Endothelial cell of hepatic sinusoid (primary cell): ENCODE data around the gene MAP3K12.
"Not testable (repeated sequence)": the region's sequence is repeated elsewhere in the genome, so short reads cannot be mapped to it uniquely, and the experiment has no call there.

Experiments
- in situ Hi-C: cut with HindIII; loops from 2 replicates; pipeline ENCODE4 v1.10.0; 2017; ENCODE audit warnings: low sequenced_read_pairs

Gene MAP3K12

DNA sequence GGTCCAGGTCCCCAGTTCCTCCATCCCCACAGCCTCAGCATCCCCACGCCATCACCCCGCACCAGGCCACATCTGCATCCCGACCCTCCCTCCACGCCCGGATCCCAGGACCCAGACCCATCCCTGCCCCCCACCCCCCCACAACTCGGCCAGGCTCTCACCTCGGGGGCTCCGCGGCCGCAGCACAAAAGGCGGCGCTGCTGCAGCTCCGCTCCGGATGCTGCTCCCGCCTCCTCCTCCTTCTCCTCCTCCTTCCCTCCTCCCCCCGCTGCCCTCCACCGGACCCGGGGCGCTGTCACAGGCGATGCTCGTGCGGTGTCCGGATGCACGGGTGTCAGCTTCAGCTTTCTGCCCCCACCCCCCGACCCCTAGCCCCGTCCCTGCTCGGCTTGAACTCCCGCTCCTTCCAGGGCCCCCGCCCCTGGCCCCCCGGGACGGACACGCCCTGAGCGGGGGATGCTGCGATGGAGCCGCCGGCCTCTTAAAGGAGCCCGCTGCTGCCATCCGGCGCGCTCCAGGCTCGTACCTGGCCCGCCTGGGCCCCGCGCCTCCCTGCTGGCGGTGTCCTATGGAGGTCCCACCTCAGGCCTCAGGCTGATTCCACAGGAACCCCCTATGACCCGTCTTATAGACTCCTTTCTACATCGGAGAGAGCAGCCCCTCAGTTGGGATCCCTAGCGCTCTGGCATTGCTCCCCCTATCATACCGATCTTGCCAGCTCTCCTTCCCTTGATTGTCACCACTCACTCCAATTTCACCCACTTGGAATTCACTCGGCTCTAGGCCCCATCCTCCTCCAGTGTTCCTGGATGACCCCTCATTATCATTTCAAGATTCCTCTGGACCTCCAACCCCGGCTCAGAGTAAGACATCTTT is at the start of gene MAP3K12:
MAP3K12 (minus strand) TSS at position 193 of the 876 bp plus-strand sequence. CDS start 12,067 bp downstream, outside the sequence.
- in situ Hi-C loops: loop anchor here (10.0 kb wide), 1 partner anchor 155 kb away; no protein-coding TSS in a partner anchor

GRCh38 chr12:53548354-53548753 is 49.1 kb upstream of the MAP3K12 start:
- in situ Hi-C loops: not testable (repeated sequence)

GRCh38 chr12:53543539-53543938 is 44.3 kb upstream of the MAP3K12 start:
- in situ Hi-C loops: no loop called here

DNA sequence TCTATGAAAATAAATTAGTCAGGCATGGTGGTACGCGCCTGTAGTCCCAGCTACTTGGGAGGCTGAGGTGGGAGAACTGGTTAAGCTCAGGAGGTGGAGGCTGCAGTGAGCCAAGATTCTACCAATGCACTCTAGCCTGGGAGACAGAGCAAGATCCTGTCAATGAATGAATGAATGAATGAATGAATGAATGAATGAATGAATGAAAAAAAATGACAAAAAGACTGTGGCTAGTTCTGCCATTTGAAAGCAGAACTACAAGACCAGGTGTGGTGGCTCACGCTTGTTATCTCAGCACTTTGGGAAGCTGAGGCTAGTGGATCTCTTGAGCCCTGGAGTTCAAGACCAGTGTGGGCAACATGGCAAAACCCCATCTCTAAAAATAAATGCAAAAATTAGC is 40.3 kb upstream of the MAP3K12 start:
- in situ Hi-C loops: no loop called here

DNA sequence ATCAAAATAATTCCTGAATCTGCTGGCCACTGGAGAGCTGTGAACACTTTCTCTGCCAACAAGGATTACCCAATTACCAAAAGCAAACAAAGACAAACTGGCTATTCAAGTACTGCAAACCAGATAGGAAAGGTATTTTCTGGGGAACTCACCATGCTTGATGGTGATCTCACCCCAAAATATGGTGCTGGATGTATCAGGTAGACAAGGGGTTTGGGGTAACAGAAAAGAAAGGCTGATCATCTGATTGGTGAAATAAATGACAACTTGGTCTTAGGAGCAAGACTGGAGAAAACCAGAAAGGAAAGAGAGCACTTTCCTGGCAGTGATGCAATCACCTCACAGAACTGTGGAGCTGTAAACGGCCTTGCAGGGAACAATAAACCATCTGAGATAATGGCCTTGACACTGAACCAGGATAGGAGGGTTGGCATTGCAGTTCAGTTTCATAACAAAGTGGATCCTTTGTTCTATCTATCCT is 39.0 kb upstream of the MAP3K12 start:
- in situ Hi-C loops: no loop called here

- in situ Hi-C loops: no loop called here
Observed at GRCh38 chr12:53536962-53537361, 37.7 kb upstream of the MAP3K12 start.

DNA sequence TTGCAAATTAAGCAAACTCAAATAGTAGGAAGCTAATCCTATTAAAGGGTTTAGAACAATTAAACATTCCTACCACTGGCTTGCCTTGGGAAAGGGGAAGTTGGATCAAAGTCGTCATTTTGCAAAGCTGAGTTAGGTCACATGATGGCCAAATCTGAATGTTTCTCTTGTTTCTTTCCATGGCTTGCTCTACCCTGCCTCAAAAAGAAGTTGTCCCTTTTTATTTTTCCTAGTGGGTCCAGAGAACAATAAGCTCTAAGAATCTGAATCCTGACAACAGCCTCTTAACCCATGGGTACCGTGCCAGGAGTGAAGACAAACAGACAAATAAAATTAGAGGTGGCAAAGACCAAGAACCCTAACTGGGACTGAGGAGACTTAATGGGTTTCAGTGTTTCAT is 34.2 kb upstream of the MAP3K12 start:
- in situ Hi-C loops: loop anchor here (5.0 kb wide), 1 partner anchor 49 kb away; no protein-coding TSS in a partner anchor

DNA sequence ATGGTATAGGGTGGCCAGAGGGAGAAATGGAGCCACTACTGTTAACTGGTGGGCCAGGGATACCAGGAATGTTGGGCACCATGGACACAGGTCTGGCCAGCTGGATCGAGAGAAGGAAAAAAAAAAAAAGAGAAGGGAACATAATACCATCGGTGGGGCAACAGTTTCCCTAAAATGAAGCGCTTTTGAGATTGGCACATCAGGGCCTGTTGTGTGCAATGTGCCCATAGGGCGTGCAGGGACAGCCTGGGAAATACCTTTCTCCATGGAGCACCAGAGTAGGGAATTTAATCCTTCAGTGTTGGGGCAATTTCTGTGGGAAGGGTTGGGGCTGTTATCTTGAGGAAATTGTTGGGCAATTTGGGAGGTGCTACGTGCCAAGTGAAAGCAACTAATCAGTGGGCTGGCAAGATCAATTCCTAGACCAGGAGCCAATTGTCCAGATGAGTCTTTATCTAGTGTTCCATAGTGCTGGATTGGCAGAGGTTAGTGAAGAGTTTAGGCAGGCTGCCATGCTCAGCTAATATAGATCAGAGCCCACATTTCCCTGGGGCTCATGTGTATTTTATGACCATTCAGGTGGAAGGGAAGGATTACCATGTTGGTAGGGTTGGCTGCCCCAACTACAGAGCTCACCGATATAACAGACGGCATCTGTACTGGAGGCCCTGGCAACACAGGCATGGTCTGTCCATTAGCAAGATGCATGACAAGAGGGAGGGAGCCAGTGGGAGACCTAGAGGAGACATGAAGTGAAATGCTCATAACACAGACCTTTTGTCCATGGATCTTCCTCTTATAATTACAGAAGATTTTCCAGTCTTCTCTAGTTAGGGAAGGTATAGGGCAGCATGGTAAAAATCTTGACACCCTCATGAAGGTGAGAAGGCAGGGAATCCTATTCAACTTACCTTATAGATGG is 33.5 kb upstream of the MAP3K12 start:
- in situ Hi-C loops: loop anchor here (5.0 kb wide), 1 partner anchor 50 kb away; no protein-coding TSS in a partner anchor

GRCh38 chr12:53532021-53532420 is 32.8 kb upstream of the MAP3K12 start:
- in situ Hi-C loops: loop anchor here (5.0 kb wide), 1 partner anchor 50 kb away; no protein-coding TSS in a partner anchor

DNA sequence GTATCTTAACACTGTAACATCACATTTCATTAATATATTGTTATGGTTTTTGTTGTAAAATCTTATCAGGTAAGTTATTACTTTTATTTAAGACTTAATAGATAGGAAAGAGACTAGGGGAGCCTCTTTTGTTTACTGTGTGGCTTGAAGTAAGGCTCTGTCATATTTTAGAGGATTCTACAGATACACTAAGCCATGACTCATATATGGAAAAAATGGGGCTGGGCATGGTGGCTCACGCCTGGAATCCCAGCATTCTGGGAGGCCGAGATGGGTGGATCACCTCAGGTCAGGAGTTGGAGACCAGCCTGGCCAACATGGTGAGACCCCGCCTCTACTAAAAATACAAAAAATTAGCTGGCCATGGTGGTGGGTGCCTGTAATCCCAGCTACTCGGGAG is 31.7 kb upstream of the MAP3K12 start:
- in situ Hi-C loops: loop anchor here (5.0 kb wide), 1 partner anchor 51 kb away; no protein-coding TSS in a partner anchor

DNA sequence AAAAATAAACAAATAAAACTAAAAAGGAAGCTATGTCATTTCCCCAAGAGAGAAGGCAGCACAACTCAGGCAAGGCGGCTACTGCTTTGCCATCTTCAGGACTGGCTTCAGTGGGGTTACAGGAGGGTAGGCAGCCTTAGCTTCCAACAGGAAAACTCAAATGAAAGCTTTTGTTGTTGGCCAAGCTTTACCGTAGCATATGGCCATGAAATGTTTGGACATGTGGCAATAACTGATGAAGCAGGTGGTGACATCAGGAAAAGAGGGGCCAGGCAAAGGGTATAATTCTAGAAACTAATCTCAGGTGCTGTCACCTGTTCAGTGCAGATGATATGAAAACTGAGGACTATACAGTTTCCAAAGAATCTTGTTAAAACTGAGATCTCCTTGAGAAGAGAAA is 30.8 kb upstream of the MAP3K12 start:
- in situ Hi-C loops: loop anchor here (5.0 kb wide), 1 partner anchor 52 kb away; no protein-coding TSS in a partner anchor

DNA sequence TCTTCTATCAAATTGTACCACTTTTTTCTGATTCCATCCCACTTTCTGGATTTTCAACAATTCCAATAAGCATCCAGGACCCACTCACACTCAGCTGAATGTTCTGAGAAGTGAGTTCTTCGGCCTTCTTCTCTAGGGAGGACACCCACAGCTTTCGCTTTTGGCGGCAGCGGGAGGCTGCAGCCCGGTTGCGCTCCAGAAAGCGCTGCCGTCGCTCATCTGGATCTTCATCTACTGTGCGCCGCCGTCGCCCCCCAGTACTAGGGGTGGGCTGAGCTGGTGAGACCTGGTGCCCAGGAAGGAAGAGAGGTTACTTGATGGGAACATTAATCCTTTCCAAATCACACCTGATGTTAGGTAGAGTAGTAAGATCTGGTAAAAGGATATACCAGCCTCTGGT is 25.2 kb upstream of the MAP3K12 start:
- in situ Hi-C loops: no loop called here

- in situ Hi-C loops: no loop called here
Observed at GRCh38 chr12:53523131-53523530, 23.9 kb upstream of the MAP3K12 start.

DNA sequence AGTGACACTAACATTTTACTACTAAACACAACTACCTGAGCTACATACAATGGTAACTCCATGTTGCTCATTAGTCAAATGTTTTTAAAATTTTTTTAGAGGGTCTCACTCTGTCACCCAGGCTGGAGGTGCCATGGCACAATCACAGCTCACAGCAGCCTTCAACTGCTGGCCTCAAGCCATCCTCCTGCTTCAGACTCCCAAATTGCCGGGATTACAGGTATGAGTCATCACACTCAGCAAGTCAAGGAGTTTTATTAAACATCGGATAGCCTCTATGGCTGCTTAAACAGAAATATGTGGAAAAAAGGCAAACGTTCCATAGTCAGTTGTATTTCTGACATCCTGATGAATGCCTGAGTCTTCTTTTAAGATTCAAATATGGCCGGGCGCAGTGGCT is 19.1 kb upstream of the MAP3K12 start:
- in situ Hi-C loops: no loop called here

GRCh38 chr12:53516758-53517455 is 17.6 kb upstream of the MAP3K12 start:
- in situ Hi-C loops: no loop called here

GRCh38 chr12:53515291-53515680 is 16.0 kb upstream of the MAP3K12 start:
- in situ Hi-C loops: no loop called here

- in situ Hi-C loops: loop anchor here (5.0 kb wide), 1 partner anchor 42 kb away; no protein-coding TSS in a partner anchor
Observed at GRCh38 chr12:53514628-53515290, 15.5 kb upstream of the MAP3K12 start.

DNA sequence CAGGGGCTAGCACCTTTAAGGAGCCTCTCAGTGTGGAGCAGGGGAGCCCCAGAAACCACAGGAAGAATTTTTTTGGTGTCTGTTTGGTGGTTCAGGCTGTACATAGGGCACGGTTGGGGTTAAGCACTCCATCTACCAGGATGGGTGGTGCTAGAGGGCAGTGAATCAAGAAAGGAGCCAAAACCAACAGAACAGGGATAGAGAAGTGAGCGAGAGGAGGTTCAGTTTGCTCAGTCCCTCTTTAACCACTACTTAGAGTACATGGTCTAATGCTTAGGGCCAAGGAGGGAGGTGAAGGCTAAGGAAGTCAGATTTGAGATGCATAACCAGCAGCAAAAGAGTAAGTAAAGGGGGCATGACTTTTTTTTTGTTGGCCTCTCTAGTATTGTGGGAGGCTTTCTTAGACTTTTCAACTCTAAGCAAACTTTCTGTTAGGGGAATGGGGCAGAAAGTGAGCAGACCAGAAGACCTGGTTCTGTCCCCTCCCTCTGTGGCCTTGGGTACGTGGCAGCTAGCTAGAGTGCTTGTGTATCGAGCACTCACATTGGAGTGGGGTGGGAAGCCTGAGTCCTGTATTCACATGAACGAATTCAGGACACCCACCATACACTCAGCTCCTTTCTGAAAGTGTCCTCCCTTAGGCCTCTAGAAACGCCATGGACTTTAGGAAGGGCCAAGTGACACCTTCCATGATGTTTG is 14.6 kb upstream of the MAP3K12 start:
- in situ Hi-C loops: loop anchor here (5.0 kb wide), 1 partner anchor 42 kb away; no protein-coding TSS in a partner anchor

DNA sequence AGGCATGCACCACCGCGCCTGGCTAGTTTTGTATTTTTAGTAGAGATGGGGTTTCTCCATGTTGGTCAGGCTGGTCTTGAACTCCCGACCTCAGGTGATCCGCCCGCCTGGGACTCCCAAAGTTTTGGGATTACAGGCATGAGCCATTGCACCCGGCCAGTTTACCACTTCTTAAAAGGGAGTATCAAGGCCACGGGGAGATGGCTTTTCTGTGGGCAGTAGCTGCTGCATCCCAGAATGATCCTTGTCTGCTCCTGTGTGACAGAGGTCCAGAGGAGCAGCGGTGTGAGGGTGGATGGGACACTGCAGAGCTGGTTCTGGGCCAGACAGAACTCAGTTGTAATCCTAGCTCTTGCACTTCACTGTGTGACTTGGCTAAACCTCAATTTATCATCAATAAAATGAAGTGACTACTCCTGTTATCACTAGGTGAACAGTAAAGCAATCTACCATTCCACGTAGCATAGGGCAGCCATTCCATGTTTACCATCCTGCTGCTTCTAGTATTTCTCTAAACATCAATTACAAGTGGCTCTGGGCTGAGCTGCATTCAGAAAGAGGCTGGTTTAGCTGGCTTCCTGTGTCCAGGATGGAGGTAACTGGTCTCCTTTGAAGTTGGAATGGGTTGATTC is 11.0 kb upstream of the MAP3K12 start:
- in situ Hi-C loops: loop anchor here (5.0 kb wide), 1 partner anchor 38 kb away; no protein-coding TSS in a partner anchor
